Measurements from ENCODE around the gene METTL23.

METTL23 gene

GRCh38 chr17:76747716-76748363, 21.2 kb downstream of the METTL23 start:
- Histone ChIP-seq H3K27ac (ENCODE audit: low read depth, low read length, poor library complexity, severe bottlenecking) (no peak overlapping the region), H3K27me3 (ENCODE audit: insufficient read depth, low read length) (no peaks in the 10 kb centered on the region), H3K4me1 (ENCODE audit: insufficient read depth, low read length, severe bottlenecking) (peaks cover 7% of the 10 kb centered on the region), H3K79me2 (ENCODE audit: insufficient read depth, low read length) (no peaks in the 10 kb centered on the region), H3K4me2 (ENCODE audit: low read length) (no peak overlapping the region), H3F3A (ENCODE audit: insufficient read depth, low read length) (no peaks in the 10 kb centered on the region), H3K9me3 (ENCODE audit: low read length) (no peaks in the 10 kb centered on the region), H4K20me1 (ENCODE audit: insufficient read depth, low read length) (no peaks in the 10 kb centered on the region), H3K36me3 (ENCODE audit: insufficient read depth, low read length) (peaks cover 36% of the 10 kb centered on the region), H3K9ac (ENCODE audit: low read length) (no peak overlapping the region), H3K9me2 (ENCODE audit: low read depth, low read length) (no peaks in the 10 kb centered on the region), H2AFZ (ENCODE audit: low read length) (no peak overlapping the region), H3K4me3 (ENCODE audit: low read depth, low read length, poor library complexity, severe bottlenecking) (no peak overlapping the region)
- no peak for TF ChIP-seq EZH2 (IDR thresholded peaks at IDR 0.05; ENCODE audit: borderline replicate concordance, low read length)
- TF ChIP-seq CTCF (IDR thresholded peaks at IDR 0.05; ENCODE audit: low read length), result no peak

- Histone ChIP-seq H3K9me3 (ENCODE audit: low read length) (no peaks in the 10 kb centered on the region), H3K36me3 (ENCODE audit: insufficient read depth, low read length) (peaks cover 34% of the 10 kb centered on the region), H3K4me3 (ENCODE audit: low read depth, low read length, poor library complexity, severe bottlenecking) (no peak overlapping the region), H3F3A (ENCODE audit: insufficient read depth, low read length) (no peaks in the 10 kb centered on the region), H3K4me1 (ENCODE audit: insufficient read depth, low read length, severe bottlenecking) (peaks cover 7% of the 10 kb centered on the region), H3K9ac (ENCODE audit: low read length) (no peak overlapping the region), H3K4me2 (ENCODE audit: low read length) (no peak overlapping the region), H4K20me1 (ENCODE audit: insufficient read depth, low read length) (no peaks in the 10 kb centered on the region), H3K27ac (ENCODE audit: low read depth, low read length, poor library complexity, severe bottlenecking) (no peak overlapping the region), H3K27me3 (ENCODE audit: insufficient read depth, low read length) (no peaks in the 10 kb centered on the region), H3K79me2 (ENCODE audit: insufficient read depth, low read length) (no peaks in the 10 kb centered on the region), H3K9me2 (ENCODE audit: low read depth, low read length) (no peaks in the 10 kb centered on the region), H2AFZ (ENCODE audit: low read length) (no peak overlapping the region)
- TF ChIP-seq CTCF (IDR thresholded peaks at IDR 0.05; ENCODE audit: low read length) (no peak), EZH2 (IDR thresholded peaks at IDR 0.05; ENCODE audit: borderline replicate concordance, low read length) (no peak)
Observed at GRCh38 chr17:76748657-76749056, 22.0 kb downstream of the METTL23 start.

- Histone ChIP-seq H3K36me3 (ENCODE audit: insufficient read depth, low read length) (peaks cover 20% of the 10 kb centered on the region), H4K20me1 (ENCODE audit: insufficient read depth, low read length) (no peaks in the 10 kb centered on the region), H3F3A (ENCODE audit: insufficient read depth, low read length) (no peaks in the 10 kb centered on the region), H3K9ac (ENCODE audit: low read length) (no peak overlapping the region), H3K4me3 (ENCODE audit: low read depth, low read length, poor library complexity, severe bottlenecking) (no peak overlapping the region), H3K27ac (ENCODE audit: low read depth, low read length, poor library complexity, severe bottlenecking) (no peak overlapping the region), H3K9me2 (ENCODE audit: low read depth, low read length) (no peaks in the 10 kb centered on the region), H3K4me2 (ENCODE audit: low read length) (no peak overlapping the region), H2AFZ (ENCODE audit: low read length) (no peak overlapping the region), H3K27me3 (ENCODE audit: insufficient read depth, low read length) (no peaks in the 10 kb centered on the region), H3K4me1 (ENCODE audit: insufficient read depth, low read length, severe bottlenecking) (peaks cover 7% of the 10 kb centered on the region), H3K9me3 (ENCODE audit: low read length) (no peaks in the 10 kb centered on the region), H3K79me2 (ENCODE audit: insufficient read depth, low read length) (no peaks in the 10 kb centered on the region)
- no peak for TF ChIP-seq EZH2 (IDR thresholded peaks at IDR 0.05; ENCODE audit: borderline replicate concordance, low read length)
- TF ChIP-seq CTCF (IDR thresholded peaks at IDR 0.05; ENCODE audit: low read length), result no peak
Observed at GRCh38 chr17:76751416-76751993, 24.9 kb downstream of the METTL23 start.
